Erythroblast (primary cell): ENCODE measurements around the gene DPP3.

Experiments
- GATA1 ChIP-seq: IDR thresholded peaks from 2 replicates; pipeline ENCODE4 v1.6.1; 2011; ENCODE audit warnings: low read depth, mild to moderate bottlenecking, control low read depth, low read length, moderate library complexity
- POLR2A ChIP-seq: IDR thresholded peaks from 2 replicates; pipeline ENCODE4 v1.6.1; 2011; ENCODE audit warnings: mild to moderate bottlenecking, low read length

DNA sequence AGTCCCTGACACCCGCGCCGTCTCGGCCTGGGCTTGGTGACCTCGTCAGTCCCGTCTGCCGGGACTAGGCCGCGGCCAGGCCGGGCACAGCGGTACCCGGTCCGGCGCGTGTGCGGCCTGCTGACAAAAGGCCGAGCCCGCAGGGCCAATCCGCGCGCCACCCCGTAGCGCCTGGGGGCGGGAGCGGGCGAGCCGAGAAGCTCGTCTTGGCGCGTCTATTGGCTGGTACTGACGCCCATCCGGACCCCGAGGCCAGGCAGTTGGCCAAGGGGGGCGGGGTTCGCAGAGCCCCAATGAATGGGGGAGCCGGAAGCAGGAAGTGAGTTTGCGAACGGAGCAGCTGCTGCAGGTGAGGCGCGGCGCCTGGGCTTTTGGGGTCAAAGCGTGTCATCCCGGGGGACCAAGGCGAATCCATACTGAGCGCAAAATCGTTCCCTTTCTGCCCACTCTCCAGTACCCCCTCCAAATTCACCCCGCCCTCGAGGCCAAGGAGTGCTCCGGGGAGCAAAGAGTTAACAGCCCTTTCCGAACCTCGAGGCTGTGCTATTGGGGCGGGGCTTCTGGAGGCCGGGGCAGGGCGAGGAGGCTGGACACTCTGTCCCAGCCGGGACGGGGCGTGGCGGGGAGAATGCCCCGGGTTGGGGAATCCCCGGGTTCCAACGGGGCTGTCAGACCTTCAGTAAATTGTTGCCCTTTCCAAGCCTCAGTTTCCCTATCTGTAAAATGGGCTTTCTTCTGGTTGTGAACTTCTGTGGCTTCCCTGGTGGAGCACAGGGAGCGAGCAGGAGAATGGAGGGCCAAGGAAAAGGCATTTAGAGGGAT, at the start of gene DPP3:
- TF ChIP-seq POLR2A: peak; percentile 92
- no peak for TF ChIP-seq GATA1
